Measurements from ENCODE around the gene CASP2. TPM values are rescaled to one million over a fixed set of nuclear protein-coding genes. Genes with fewer than 3 reads are reported as not detected.

Gene CASP2
- total RNA-seq = 103 TPM in 2 replicates

DNA sequence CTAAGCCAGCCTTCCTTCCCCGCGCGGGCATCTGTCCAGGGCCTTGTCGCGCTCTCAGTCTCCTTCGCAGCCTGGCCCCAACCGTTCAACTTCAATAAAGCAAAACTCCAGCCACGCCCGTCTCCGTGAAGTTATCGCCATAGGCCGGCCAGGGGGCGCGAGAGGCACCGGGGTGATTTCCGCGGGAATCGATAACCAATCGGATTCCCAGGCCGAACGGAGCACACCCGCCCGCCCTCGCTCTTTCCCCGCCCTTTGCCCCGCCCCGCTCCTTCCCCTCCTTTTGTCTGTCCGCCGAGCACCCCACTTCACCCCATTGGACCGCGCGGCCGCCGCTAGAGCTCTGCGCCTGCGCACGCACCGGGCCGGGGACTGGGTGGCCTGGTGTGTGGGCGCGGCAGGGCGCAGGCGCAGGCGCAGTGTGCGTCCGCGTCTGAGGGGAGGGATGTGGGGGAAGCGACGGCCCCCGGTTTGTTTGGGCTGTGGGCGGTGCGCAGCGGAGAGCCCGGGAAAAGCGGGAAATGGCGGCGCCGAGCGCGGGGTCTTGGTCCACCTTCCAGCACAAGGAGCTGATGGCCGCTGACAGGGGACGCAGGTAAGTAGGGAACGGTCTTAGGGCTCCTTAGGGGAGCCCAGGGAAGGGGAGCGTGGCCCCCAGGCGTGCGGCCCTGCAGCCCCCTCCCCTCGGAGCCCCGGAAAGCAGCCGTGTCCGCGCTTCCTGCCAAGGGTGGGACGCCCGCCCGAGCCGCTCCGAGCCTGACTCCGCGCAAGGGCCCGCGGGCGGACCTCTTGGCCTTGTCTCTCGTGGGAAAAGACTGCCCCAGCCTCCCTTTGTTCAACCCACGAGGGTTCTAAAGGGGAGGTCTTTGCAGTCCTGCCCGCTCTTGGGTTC lies at the start of gene CASP2:
TSS of gene CASP2 (plus strand) at position 417 of the 892 bp plus-strand sequence. CDS start at position 522, 105 bp downstream.
- intact Hi-C loops (cut with micrococcal nuclease) = loop anchor here (1.0 to 10.0 kb wide), 5 partner anchors 25 to 1547 kb away; partner anchors contain the start of genes GSTK1, TCAF1 and TPK1

- intact Hi-C loops (cut with micrococcal nuclease) = loop anchor here (1.0 to 5.0 kb wide), 13 partner anchors 10 to 887 kb away; partner anchors contain the start of genes FAM131B, GSTK1 and TCAF1
Observed at GRCh38 chr7:143239813-143240212, 48.3 kb upstream of the CASP2 start.

DNA sequence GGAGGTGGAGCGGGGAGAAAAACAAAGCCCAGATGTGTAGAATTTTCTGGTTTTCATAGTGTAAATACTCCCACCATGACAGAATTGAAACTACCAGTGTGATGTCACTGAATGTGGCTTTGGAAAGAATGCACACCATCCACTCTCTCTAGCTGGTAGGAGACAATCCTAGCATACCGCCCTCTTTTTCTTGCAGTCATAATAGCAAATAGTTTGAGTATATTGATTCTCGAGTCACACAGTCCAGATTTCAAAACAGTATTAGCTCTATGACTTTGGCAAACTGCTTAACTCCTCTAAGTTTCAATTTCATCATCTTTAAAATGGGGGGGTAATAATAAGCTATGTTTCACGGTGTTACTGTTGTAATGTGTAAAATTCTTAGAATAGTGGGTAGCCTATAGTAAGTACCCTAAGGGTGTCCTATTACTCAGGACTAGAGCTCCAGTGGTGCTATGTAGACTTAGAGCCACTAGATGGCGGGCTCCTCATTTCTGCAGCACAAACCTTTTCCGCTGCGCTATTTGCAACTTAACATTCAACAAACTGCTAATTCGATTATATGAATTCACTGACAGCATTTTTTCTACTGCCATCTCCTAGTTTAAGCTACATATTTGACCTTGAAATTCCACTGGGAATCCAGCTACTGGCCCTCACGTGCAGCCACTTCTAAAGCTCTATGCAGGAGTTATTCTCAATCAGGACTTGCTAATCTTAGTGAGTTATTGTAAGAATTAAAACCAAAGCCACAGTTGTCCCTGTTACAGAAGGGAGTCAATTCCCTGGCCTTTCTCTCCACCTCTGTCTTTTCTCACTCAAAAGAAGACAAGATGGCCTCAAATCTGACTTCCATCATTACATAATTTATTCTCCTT lies 47.6 kb upstream of the CASP2 start:
- intact Hi-C loops (cut with micrococcal nuclease) = loop anchor here (1.0 to 5.0 kb wide), 13 partner anchors 10 to 887 kb away; partner anchors contain the start of genes FAM131B, GSTK1 and TCAF1

DNA sequence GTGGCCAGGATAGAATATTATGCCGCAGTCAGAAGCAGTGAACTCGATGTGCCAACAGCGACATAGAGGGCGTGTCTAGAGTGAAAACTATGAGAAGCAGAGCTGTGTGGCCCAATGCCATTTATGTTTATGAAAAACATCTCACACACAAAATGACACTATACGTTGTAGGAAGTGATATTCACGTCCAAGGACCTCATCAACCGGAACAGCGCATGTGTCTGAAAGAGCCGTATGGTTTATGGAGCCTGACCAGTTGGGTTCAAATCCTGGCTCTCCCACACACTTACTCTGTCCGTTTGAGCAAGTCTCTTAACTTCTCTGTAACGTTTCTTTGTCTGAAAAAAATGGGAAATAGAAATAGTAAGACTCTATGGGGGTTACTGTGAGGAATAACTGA lies 45.8 kb upstream of the CASP2 start:
- intact Hi-C loops (cut with micrococcal nuclease) = loop anchor here (5.0 kb wide), 1 partner anchor 885 kb away; no protein-coding TSS in a partner anchor

DNA sequence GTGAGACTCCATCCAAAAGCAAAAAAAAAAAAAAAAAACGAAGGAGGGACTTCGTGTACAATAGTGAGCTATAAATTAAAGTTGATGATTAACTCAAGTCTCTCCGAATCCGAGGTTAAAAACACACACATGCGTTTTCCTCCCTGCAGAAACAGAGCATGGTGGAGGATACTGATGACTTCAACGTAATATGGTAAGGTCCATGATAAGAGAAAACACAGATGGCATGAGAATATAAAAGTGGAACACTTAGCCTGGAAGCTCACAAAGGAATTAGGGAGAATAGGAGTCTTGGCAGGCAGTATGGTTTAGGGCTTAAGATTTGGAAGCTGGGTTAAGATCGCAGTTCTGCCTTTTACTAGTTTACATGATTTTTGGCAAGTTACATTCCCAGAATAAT lies 45.0 kb upstream of the CASP2 start:
- intact Hi-C loops (cut with micrococcal nuclease) = loop anchor here (5.0 kb wide), 1 partner anchor 884 kb away; no protein-coding TSS in a partner anchor

DNA sequence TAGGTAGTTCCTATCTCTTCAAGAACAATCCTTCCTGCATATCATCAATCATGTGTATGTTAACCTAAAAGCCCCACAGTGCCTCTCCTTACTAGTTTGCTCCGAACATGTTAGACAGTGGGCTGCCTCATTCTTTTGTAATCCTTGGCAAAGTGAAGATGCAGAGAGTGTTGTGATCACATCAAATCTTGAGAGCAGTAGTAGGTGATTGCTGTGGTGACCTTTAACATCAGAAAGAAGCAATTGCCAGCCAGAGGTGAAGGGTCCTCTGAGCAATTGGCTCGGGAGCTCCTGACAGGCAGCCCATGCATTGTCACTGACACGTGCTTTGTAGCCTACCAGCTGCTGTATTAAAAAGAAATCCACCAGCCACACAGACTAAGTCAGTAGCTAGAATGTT lies 44.5 kb upstream of the CASP2 start:
- intact Hi-C loops (cut with micrococcal nuclease) = loop anchor here (1.0 to 5.0 kb wide), 2 partner anchors 9 to 884 kb away; no protein-coding TSS in a partner anchor

DNA sequence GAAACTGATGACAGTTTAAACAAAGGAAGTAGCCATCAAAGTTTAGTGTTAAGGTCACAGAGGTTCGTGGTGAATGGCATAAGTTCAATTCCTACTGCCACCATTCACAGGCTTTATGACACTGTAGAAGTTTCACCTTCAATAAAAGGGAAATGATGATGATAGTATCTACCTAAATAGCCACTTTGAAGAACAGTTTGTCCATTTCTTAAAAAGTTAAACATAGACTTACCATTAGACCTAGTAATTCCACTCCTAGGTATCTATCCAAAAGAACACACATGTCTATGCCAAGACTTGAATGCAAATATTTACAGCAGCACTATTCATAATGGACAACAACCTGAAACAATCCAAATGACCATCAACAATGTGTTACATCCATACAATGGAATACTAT lies 43.8 kb upstream of the CASP2 start:
- intact Hi-C loops (cut with micrococcal nuclease) = loop anchor here (1.0 to 5.0 kb wide), 2 partner anchors 8 to 883 kb away; no protein-coding TSS in a partner anchor

- intact Hi-C loops (cut with micrococcal nuclease) = no loop called here
Observed at GRCh38 chr7:143245123-143245522, 43.0 kb upstream of the CASP2 start.

GRCh38 chr7:143247372-143247771 lies 40.8 kb upstream of the CASP2 start:
- intact Hi-C loops (cut with micrococcal nuclease) = no loop called here

DNA sequence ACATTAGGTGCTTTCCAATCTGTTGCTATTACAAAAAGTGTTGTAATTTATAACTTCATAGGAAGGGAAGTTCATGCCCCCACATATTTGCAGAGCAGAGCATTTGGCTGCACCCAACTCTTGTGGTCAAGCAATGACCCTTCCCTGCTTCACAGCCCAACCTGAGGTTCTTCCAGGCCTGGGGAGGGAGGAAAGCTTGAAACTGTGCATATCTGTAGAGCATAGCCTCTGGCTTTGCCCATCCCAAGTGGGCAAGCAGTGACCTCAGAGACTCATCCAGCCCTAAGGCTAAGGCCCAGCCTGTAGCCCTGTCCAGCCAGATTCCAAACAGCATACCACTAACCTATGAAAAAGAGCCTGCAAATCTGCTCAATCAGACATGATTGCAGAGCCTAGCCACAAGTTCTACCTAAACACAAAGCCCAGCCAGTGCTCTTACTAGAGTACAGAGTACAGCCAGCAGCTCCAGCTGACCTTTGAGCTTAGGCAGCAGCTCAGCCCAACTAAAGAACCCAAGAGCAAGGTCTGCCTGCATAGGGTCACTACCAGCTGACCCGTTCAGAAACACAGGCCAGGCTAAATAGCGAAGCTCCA lies 39.3 kb upstream of the CASP2 start:
- intact Hi-C loops (cut with micrococcal nuclease) = no loop called here

GRCh38 chr7:143250199-143250598 lies 38.0 kb upstream of the CASP2 start:
- intact Hi-C loops (cut with micrococcal nuclease) = loop anchor here (1.0 to 5.0 kb wide), 2 partner anchors 10 to 443 kb away; no protein-coding TSS in a partner anchor

GRCh38 chr7:143250822-143251221 lies 37.3 kb upstream of the CASP2 start:
- intact Hi-C loops (cut with micrococcal nuclease) = loop anchor here (1.0 to 5.0 kb wide), 4 partner anchors 8 to 444 kb away; partner anchors contain the start of gene GSTK1

DNA sequence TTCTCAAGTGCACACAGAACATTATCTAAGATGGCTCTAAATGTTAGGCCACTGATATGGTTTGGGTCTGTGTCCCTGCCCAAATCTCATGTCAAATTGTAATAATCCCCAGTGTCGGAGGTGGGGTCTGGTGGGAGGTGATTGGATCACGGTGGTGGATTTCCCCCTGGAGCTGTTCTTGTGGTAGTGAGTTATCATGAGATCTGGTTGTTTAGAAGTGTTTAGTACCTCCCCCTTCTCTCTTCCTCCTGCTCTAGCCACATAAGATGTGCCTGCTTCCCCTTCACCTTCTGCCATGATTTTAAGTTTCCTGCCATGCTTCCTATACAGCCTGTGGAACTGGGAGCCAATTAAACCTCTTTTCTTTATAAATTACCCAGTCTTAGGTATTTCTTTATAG lies 36.1 kb upstream of the CASP2 start:
- intact Hi-C loops (cut with micrococcal nuclease) = loop anchor here (1.0 to 5.0 kb wide), 2 partner anchors 8 to 445 kb away; no protein-coding TSS in a partner anchor

GRCh38 chr7:143255564-143255963 lies 32.6 kb upstream of the CASP2 start:
- intact Hi-C loops (cut with micrococcal nuclease) = no loop called here

DNA sequence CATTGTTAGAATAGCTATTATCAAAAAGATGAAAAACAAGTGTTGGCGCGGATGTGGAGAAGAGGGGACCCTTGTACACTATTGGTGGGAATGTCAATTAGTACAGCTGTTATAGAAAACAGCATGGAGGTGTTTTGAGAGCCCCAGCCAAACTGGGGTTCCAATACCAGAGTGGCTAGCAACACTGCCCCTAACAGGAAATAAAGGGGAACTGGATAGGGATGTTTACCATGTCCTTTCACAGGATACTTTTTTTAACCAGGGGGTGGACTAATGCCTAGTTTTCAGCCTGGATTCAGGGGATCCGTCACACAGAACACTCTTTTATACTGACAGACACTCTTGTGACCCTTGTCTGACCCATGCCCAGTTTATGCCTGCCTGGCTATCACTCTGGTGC lies 31.8 kb upstream of the CASP2 start:
- intact Hi-C loops (cut with micrococcal nuclease) = no loop called here

- intact Hi-C loops (cut with micrococcal nuclease) = no loop called here
Observed at GRCh38 chr7:143256932-143257331, 31.2 kb upstream of the CASP2 start.

- intact Hi-C loops (cut with micrococcal nuclease) = no loop called here
Observed at GRCh38 chr7:143257501-143257900, 30.6 kb upstream of the CASP2 start.

DNA sequence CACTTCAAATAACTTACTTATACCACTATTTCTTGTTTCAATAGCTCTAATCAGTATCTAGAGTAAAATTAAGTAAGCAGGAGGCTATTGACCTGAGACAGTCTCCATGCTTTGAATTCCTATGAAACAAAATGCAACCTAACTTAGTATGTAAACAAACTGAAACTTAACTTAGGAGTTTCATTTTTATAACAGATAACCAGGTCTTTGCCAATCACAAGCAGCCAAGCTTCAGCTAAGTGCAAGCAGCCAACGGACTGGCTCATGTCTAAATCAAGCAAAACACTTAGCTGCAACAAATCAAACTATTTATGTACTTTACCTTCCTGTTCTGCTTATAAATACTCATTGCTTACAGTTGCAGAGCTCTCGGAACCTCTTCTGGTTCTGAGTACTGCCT lies 29.3 kb upstream of the CASP2 start:
- intact Hi-C loops (cut with micrococcal nuclease) = loop anchor here (1.0 kb wide), 2 partner anchors 8 to 19 kb away; no protein-coding TSS in a partner anchor

DNA sequence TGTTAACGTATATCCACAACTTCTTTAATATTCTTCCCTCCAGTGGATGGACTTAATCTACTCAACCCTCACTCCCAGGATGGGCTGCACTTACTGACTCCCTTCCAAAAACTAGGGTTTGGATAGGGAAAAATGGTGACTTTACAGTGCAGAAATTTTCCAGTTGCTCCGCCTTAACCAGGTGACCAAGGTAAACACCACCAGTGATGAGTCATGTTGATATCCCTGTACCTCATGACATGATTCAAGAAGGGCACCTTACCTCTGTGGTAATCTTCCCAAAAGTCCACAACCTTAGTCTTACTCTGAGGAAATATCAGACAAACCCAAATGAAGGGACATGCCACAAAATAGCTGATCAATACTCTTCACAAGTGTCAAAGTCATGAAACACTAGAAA lies 28.4 kb upstream of the CASP2 start:
- intact Hi-C loops (cut with micrococcal nuclease) = loop anchor here (1.0 kb wide), 2 partner anchors 8 to 19 kb away; no protein-coding TSS in a partner anchor

GRCh38 chr7:143261901-143262300 lies 26.2 kb upstream of the CASP2 start:
- intact Hi-C loops (cut with micrococcal nuclease) = loop anchor here (2.0 kb wide), 1 partner anchor 17 kb away; no protein-coding TSS in a partner anchor
